Caco-2 (cell line): ENCODE measurements around the gene NUDT13. TPM values are rescaled to one million over a fixed set of nuclear protein-coding genes. Genes with fewer than 3 reads are reported as not detected.

Experiments
- BruUV-seq: library from RNA; stranded (reverse); fragments of 400-500 nt; replicated peaks from 2 replicates; lab custom pipeline; 2021; lab: Mats Ljungman, UMichigan
- CTCF ChIA-PET: fragments of 300-600 bp; sonication (Branson Sonifier 250); formaldehyde crosslinking; loops from one replicate; lab custom pipeline; 2022; ENCODE audit warnings: antibody characterized with exemption; lab: Charles Lee
- POLR2A ChIA-PET: fragments of 300-600 bp; sonication (Branson Sonifier 250); formaldehyde crosslinking; loops from one replicate; lab custom pipeline; 2022; ENCODE audit warnings: antibody characterized with exemption; lab: Charles Lee
- DNase-seq, 2 experiments: peaks; one replicate each; pipeline versions ENCODE4 v3.0.0 to v3.0.0-alpha.2; 2020 to 2022
- H3K27me3 ChIP-seq: replicated peaks from 2 replicates; pipeline ENCODE4 v1.6.0; 2011; ENCODE audit warnings: low read length; ENCODE audit not compliant: control insufficient read depth, insufficient read depth
- H3K36me3 ChIP-seq: 2 replicates; pipeline ENCODE4 v1.5.1; 2011; ENCODE audit warnings: low read length; ENCODE audit not compliant: control insufficient read depth, insufficient read depth
- H3K4me1 ChIP-seq: fragments of 250-450 bp; sonication (Bioruptor Pico); 2 replicates; pipeline ENCODE4 v1.5.1; 2020; ENCODE audit warnings: mild to moderate bottlenecking
- H3K4me3 ChIP-seq: 2 replicates; pipeline ENCODE4 v1.5.1; 2011; ENCODE audit warnings: low read depth, mild to moderate bottlenecking, control low read depth, low read length
- H3K9me3 ChIP-seq: fragments of 250-450 bp; sonication (Bioruptor Pico); 2 replicates; pipeline ENCODE4 v1.5.1; 2020; ENCODE audit warnings: mild to moderate bottlenecking, moderate library complexity
- H3K27ac Mint-ChIP-seq: one replicate; pipeline ENCODE4 v1.8.0; 2022; ENCODE audit warnings: mixed read lengths; ENCODE audit not compliant: unreplicated experiment
- H3K27me3 Mint-ChIP-seq: one replicate; pipeline ENCODE4 v1.8.0; 2022; ENCODE audit warnings: mixed read lengths; ENCODE audit not compliant: insufficient read depth, unreplicated experiment
- H3K36me3 Mint-ChIP-seq: one replicate; pipeline ENCODE4 v1.8.0; 2022; ENCODE audit warnings: mild to moderate bottlenecking, mixed read lengths; ENCODE audit not compliant: insufficient read depth, unreplicated experiment
- H3K4me1 Mint-ChIP-seq: one replicate; pipeline ENCODE4 v1.8.0; 2022; ENCODE audit warnings: low read depth, mixed read lengths; ENCODE audit not compliant: unreplicated experiment
- H3K4me3 Mint-ChIP-seq: one replicate; pipeline ENCODE4 v1.8.0; 2022; ENCODE audit warnings: mild to moderate bottlenecking, moderate library complexity, mixed read lengths; ENCODE audit not compliant: unreplicated experiment
- H3K9me3 Mint-ChIP-seq: one replicate; pipeline ENCODE4 v1.8.0; 2022; ENCODE audit warnings: mixed read lengths; ENCODE audit not compliant: unreplicated experiment
- CTCF ChIP-seq, 2 experiments: fragments of 200-600 bp in 1 of 2; IDR thresholded peaks; 1 replicate in 1 of 2; 2 replicates in 1 of 2; pipeline versions ENCODE4 v1.5.1 to v1.8.0; 2011 to 2022; ENCODE audit warnings: antibody characterized with exemption in 1 of 2, control low read depth in 1 of 2, inconsistent platforms in 1 of 2, low read depth in 1 of 2, low read length in 1 of 2, mild to moderate bottlenecking in 1 of 2, moderate library complexity in 1 of 2; ENCODE audit not compliant: insufficient read depth in 1 of 2, severe bottlenecking in 1 of 2, unreplicated experiment in 1 of 2
- intact Hi-C: fragments of 100-400 bp; cut with micrococcal nuclease; formaldehyde crosslinking; loops from one replicate; pipeline ENCODE4 v1.10.0; 2022; ENCODE audit not compliant: unreplicated experiment
- total RNA-seq: library from RNA; stranded (reverse); gene quantifications from 2 replicates; pipeline ENCODE4 v1.2.3, GENCODE V29; 2022

The NUDT13 gene
- total RNA-seq, 1 experiment from 2014 or later: 6.5 TPM

DNA sequence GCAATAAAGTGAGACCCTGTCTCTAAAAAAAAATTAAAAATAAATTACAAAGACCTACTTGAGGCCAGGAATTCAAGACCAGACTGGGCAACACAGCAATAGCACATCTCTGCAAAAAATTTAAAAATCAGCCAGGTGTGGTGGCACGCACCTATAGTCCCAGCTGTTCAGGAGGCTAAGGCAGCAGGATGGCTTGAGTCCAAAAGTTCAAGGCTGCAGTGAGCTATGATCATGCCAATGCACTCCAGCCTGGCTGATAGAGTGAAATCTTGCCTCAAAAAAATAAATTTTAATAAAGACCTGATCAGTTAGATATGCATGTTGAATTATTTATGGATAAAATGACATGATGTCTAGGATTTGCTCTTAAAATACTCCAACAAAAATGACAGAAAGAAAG, 48.5 kb upstream of the NUDT13 start:
- no peak for TF ChIP-seq CTCF (IDR thresholded peaks at IDR 0.05; ENCODE audit: insufficient read depth in 1 of 2, low read depth in 1 of 2, low read length in 1 of 2, severe bottlenecking in 1 of 2, unreplicated experiment in 1 of 2)

GRCh38 chr10:73065441-73065840, 44.8 kb upstream of the NUDT13 start:
- CTCF ChIA-PET: no interaction called here
- Histone ChIP-seq H3K4me1 (no peaks in the 10 kb centered on the region), H3K4me3 (no peak overlapping the region), H3K27me3 (no peaks in the 10 kb centered on the region), H3K9me3 (no peaks in the 10 kb centered on the region), H3K36me3 (peaks cover 3% of the 10 kb centered on the region)
- no peak overlapping the region for H3K4me3 Mint-ChIP-seq
- intact Hi-C loops: loop anchor here (10.0 kb wide), 1 partner anchor 151 kb away; no protein-coding TSS in a partner anchor
- POLR2A ChIA-PET: no interaction called here
- H3K27ac Mint-ChIP-seq: no peak overlapping the region
- H3K4me1 Mint-ChIP-seq: no peaks in the 10 kb centered on the region
- H3K27me3 Mint-ChIP-seq: no peaks in the 10 kb centered on the region
- no peak for DNase-seq
- TF ChIP-seq CTCF (IDR thresholded peaks at IDR 0.05; ENCODE audit: insufficient read depth in 1 of 2, low read depth in 1 of 2, low read length in 1 of 2, severe bottlenecking in 1 of 2, unreplicated experiment in 1 of 2): no peak
- peaks cover 9% of the 10 kb centered on the region for H3K36me3 Mint-ChIP-seq
- BruUV-seq: no TSS peak
- no peaks in the 10 kb centered on the region for H3K9me3 Mint-ChIP-seq

More for the DNA sequence above, 48.5 kb upstream of the NUDT13 start:
- Mint-ChIP-seq H3K4me1 (no peaks in the 10 kb centered on the region), H3K4me3 (no peak overlapping the region), H3K36me3 (peaks cover 27% of the 10 kb centered on the region), H3K27me3 (no peaks in the 10 kb centered on the region), H3K27ac (no peak overlapping the region), H3K9me3 (no peaks in the 10 kb centered on the region)
- Histone ChIP-seq H3K36me3 (peaks cover 5% of the 10 kb centered on the region), H3K27me3 (no peaks in the 10 kb centered on the region), H3K4me1 (no peaks in the 10 kb centered on the region), H3K9me3 (no peaks in the 10 kb centered on the region), H3K4me3 (no peak overlapping the region)
- BruUV-seq: no TSS peak
- ChIA-PET POLR2A (interaction anchor here (0.7 kb wide), 1 partner anchor 29 kb away, joined by 4 read pairs; no protein-coding TSS in a partner anchor), CTCF (interaction anchor here (0.6 to 1.0 kb wide), 10 partner anchors 22 to 715 kb away, joined by 3 to 7 read pairs (median 3); partner anchors contain the start of gene PLA2G12B)
- no peak for DNase-seq
- intact Hi-C loops: loop anchor here (1.0 to 10.0 kb wide), 5 partner anchors 147 to 697 kb away; no protein-coding TSS in a partner anchor

- BruUV-seq: no TSS peak
- DNase-seq: no peak
- H3K4me1 Mint-ChIP-seq: no peaks in the 10 kb centered on the region
- peaks cover 22% of the 10 kb centered on the region for H3K36me3 Mint-ChIP-seq
- no peak for TF ChIP-seq CTCF (IDR thresholded peaks at IDR 0.05; ENCODE audit: insufficient read depth in 1 of 2, low read depth in 1 of 2, low read length in 1 of 2, severe bottlenecking in 1 of 2, unreplicated experiment in 1 of 2)
- Histone ChIP-seq H3K27me3 (no peaks in the 10 kb centered on the region), H3K36me3 (peaks cover 2% of the 10 kb centered on the region; the same call in 1 of the 2 replicates), H3K4me3 (no peak overlapping the region), H3K9me3 (no peaks in the 10 kb centered on the region), H3K4me1 (no peaks in the 10 kb centered on the region)
- ChIA-PET POLR2A (no interaction called here), CTCF (no interaction called here)
- no peak overlapping the region for H3K4me3 Mint-ChIP-seq
- intact Hi-C loops: no loop called here
- no peaks in the 10 kb centered on the region for H3K27me3 Mint-ChIP-seq
- H3K9me3 Mint-ChIP-seq: no peaks in the 10 kb centered on the region
- no peak overlapping the region for H3K27ac Mint-ChIP-seq
Measured at GRCh38 chr10:73073627-73074026, 36.6 kb upstream of the NUDT13 start.
